Activated CD4-positive, CD25-positive, alpha-beta regulatory T cell treated with anti-CD3 and anti-CD28 coated beads, Interleukin-2, amount 50 U/mL, for 72 hours (primary cell): ENCODE measurements around the gene VWA5A.

ENCODE experiments used
- DNase-seq: peaks from one replicate; pipeline ENCODE4 v3.0.0; 2021

VWA5A gene, protein sequence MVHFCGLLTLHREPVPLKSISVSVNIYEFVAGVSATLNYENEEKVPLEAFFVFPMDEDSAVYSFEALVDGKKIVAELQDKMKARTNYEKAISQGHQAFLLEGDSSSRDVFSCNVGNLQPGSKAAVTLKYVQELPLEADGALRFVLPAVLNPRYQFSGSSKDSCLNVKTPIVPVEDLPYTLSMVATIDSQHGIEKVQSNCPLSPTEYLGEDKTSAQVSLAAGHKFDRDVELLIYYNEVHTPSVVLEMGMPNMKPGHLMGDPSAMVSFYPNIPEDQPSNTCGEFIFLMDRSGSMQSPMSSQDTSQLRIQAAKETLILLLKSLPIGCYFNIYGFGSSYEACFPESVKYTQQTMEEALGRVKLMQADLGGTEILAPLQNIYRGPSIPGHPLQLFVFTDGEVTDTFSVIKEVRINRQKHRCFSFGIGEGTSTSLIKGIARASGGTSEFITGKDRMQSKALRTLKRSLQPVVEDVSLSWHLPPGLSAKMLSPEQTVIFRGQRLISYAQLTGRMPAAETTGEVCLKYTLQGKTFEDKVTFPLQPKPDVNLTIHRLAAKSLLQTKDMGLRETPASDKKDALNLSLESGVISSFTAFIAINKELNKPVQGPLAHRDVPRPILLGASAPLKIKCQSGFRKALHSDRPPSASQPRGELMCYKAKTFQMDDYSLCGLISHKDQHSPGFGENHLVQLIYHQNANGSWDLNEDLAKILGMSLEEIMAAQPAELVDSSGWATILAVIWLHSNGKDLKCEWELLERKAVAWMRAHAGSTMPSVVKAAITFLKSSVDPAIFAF

DNA sequence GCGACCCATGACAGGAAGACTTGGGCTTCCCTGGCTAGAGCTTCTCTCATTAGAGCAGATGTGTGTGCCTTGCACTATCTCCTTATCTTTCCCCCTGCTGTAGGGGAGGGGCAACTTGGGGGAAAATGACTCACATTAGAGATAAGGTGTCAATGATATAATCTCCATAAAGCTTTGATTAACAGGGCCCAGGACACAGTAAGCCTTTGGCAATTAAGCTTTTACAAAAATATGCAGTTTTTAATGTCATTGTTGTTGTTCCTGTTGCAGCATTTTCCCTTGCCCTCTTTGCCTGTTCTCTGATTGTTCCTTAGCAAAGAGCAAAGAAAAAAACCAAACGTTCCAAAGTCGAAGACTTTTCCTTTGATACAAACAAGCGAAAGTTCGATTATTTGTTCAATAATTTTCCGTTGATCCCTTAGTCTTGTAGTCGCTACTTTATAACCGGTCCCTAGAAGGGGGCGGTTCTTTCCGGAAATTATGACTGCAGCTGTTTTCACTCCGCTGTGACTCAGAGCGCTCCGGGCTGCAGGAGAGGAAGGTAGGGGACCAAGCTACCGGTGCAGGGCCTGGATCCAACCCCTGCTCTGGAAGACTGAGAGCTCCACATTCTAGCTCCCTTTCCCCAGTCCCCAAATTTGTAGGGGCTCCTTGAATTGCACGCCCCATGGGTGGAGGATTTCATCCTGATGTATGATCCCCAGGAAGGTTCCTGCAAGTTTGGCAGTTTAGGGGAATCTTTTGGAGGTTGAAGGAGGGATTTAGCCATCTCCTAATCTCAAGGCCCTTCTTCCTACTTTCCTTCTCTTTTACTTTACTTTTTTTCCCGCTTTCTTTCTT, at the start of gene VWA5A:
TSS of gene VWA5A (plus strand) at position 509 of the 840 bp plus-strand sequence. CDS start 2,062 bp downstream, outside the sequence.
- DNase-seq = peak; percentile 63

- no peak for DNase-seq
Measured at GRCh38 chr11:124068601-124069110, 46.6 kb upstream of the VWA5A start.

DNA sequence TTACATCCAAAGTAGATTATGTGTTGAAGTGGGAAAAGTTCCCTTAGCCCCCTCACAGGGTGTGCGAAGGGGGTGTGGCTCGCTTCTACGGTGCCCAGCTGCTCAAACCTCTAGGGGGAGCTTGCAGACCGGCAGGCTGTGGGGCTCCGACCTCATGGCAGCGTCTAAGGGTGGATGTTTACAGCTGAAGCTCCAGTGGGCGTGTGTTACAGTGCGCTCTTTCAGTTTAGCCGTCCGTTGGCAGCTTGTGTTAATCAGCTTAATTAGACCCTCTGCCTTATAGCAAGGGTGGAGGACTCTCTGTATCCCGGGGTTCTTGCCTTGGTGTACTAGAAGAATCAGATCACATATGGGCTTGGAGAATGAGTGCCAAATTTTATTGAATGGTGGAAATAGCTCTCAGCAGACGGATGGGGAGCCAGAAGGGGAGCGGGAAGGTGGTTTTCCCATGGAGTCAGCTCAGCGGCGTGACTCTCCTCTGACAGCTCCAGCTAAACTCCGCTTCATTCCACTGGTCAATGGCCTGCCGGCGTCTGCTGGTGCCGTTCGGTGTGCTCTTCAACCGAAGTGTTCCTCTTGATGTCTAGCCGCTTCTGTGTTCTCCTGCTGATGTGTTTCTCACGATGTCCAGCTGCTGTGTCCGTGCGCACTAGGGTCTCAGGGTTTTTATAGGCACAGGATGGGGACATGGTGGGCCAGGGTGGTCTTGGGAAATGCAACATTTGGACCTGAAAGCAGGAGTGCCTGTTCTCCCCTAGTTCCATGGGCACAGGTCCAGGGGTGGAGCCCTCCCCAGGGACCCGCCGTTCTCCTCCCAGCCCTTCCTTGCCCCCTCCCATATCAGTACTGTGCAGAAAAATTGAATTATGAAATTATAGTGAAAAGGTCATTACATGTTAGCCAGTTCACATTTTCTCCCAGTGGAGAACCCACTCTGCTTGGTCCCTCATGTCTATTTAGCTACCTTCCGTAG, 45.5 kb upstream of the VWA5A start:
- DNase-seq = no peak

DNA sequence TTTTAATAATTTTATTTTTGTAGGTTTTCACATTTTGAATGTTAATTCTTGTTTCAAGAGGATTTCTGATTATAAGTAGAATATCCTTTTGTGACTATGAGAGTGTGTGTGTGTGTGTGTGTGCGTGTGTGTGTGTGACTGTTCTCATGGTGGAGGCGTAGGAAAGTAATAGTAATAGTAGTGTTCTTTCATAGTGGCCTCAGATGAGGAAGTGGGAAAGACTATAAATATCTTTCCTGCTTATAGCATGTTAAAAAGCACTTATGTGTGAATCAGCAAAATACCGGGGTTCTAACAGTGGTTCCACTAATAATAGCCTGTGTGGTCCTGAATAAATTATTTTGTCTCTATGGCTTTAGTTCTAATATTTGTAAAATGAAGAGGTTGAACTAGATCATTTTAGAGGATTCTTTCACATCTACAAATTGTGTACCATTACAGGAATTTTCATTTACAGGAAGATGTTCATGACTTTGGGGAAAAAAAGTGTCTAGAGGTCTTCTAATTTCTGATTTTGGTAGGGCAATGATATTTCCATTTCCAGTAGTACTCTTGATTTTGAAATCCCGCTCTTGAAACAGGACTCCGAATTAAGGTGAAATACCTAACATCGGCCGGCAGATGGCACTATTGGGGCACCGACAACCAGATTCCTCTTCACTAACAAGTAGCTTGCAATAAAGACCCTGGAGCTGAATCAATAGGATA, 44.2 kb upstream of the VWA5A start:
- peak; percentile 67 for DNase-seq

DNA sequence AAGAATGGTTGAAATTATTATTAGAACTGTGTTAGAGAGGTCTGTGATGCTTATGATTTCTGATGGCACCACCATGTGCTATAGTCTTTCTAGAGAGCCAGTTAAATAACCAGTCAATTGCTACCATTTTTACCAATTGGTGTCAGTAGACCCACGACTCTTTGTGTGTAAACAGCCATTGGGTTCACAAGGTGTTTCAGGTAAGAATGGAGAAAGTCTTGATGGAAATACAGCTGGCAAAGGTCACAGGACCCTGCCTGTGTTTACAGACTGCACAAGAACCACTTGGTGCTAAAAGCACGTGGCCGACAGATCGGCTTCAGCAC, 43.7 kb upstream of the VWA5A start:
- DNase-seq = no peak

DNA sequence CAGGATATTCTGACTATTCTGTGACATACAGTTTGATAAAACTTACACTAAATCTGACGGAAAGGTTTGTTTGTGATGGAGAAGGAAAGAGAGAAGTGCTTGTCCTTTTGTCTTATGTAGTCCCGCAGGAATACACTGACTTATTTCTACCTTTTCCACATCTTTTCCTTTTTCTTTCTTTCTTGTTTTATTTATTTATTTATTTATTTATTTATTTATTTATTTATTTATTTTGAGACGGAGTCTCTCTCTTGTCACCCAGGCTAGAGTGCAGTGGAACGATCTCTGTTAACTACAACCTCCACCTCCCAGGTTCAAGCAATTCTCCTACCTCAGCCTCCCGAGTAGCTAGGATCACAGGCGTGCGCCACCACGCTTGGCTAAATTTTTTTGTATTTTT, 43.1 kb upstream of the VWA5A start:
- no peak for DNase-seq

- no peak for DNase-seq
Measured at GRCh38 chr11:124074554-124074953, 40.7 kb upstream of the VWA5A start.

DNA sequence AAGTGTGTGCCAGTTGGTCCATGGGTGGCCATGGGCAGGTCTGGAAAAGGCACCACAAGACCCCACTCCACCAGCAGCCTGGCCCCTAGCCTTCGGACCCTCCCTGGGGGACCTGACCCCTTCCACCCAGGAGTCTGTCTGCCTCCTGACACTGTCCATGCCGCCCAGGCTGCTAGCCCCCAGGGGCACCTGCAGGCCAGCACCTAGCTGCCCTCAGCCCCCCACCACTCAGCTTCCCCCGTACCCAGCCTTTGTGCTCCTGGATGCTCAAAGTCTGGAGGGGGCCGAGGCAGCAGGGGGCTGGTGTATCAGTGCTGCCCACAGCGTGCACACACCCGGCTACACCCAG, 39.8 kb upstream of the VWA5A start:
- DNase-seq = no peak

DNA sequence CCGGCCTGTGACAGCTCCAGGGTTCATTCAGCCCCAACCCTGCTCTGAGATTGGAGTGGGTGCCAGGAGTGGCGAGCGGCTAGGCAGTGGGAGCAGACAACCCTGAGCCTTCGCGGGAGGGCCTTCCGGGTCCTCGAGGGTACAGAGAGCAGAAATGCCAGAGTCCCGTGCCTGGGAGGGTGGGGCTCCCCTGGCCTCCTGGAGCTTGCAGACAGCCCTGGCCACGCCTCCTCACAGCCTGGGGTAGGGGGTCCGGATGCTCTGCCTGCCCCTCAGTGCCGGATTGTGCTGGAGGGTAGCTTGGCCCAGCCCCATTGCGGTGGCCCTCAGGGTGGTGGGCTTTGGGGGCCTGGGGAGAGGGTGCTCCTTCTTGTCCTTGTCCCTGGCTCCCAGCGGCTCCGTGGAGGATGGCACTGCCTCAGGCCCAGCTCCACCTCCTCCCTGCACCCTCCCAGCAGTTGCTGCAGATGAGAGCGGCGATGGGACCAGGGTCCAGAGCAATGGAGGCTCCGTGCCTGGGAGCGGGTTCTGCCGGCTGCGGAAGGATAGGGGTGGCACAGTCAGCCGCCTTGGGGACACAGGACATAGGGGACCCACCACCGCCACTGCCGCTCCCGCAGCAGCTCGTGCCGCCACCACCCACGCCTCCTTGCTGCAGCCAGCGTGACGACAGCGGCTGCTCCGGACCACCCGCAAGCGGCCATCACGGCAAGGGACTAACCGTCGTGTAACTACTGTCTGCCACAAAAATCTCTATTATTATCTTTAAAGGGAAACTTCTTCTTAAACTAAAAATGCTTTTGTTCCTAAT, 39.2 kb upstream of the VWA5A start:
- no peak for DNase-seq

DNA sequence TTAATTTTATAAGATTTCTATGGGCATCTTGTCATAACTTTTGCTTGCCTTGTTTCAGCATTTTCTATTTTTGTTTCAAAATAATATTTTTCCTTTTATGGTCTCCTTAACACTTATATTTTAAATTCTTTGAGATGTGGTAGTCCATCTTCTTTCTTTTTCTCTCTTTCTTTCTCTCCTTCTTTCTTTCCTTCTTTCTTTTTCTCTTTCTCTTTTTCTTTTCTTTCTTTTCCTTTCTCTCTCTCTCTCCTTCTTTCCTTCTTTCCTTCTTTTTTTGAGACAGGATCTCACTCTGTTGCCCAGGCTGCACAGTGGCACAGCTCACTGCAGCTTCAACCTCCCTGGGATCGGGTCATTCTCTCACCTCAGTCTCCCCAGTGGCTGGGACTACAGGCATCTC, 38.0 kb upstream of the VWA5A start:
- DNase-seq = no peak

DNA sequence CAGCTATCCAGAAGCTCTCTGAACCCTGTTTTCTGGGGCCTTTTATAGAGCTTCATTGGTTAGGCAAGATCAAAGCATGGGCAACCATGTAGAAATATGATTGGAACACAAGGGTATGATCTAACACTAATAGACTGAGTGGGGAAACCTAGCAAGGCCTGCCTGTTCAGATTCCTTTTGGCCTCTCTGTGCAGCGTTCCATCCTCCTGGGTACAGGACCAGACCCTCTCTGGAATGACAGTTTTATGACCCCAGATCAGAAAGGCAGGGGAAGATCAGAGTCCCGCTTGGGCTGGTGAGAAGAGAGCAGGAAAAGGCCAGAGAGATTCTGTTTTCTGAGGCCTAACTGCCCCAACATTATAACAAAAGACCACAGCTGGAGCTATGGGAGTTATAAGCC, 36.7 kb upstream of the VWA5A start:
- DNase-seq = no peak

DNA sequence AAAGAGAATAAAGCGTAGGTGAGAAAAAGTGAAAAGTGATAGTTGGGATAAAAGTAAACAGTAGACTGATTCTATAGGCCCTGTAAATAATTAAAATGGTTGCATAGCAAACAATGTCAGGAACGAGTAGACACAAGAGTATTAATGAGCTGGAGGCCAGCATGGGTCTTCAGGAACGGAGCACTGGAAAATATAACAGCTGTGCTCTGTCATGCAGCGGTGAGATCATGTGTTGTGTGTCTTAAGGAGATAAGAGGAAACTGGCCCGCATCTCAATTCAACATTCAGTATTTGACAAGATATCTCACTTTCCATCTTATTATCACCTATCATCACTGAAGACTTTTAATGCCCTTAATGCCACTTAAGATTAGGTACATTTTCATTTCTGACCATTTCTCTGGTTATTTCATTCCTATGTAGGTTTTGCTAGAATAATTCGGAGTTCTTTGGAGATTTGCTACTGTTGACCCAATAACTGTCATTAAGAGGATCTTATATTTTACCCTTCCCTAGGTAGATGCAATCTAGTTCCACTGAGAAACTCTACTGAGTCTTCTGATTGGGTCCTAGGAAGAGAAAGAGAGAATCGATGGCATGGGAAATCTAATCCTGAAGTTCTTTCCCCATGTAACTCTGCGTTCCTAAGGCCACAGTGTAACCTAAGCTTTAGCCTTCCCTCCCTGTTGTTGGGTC, 35.5 kb upstream of the VWA5A start:
- no peak for DNase-seq

DNA sequence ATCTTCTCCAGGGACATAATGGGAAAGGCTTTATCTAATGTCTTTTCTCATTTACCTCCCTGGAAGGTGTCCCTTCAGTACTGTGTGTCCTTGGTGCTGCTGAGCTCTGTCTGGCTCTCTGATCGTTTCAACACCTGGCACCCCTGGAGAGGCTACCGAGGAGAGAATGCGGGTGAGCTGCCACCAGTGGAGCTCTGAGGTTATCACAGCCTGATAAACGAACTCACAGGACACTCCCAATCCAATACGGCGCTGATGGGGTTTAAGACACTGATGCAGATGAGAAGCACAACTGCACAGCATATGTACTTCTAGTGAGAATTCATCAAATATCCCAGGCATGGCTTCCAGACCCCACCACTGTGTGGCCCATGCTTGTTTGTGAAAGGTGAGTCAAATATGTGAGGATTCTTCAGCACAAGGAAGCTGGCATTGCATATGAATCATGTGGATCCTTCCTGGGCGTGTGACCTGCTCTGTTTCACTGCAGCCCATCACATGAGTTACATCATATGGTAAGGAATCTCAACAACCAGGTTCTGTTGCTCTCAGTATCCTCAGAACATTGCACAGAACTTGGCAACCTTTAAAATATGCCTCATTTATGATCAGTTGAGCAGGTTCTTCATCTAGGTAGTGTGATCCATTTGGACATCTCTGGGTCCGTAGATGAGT, 34.8 kb upstream of the VWA5A start:
- no peak for DNase-seq

- no peak for DNase-seq
Measured at GRCh38 chr11:124081483-124081882, 33.8 kb upstream of the VWA5A start.

DNA sequence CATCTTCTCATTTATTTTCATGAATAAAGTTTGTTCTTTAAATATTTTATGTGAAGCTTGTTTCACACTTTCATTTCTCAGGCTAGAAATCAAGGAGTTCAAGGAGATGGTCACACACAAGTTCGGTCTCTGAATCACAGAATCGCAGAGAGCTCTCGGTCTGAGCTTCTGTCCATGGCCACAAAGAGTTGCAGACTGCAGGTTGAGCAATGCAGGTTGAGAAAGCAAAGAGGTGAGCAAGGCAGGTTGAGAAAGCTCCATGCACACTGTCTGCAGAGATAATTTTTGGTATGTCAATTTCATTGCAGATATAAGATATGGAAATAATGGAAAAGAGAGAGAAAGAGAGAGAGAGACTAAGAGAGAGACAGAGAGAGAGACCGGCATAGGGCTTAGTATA, 32.9 kb upstream of the VWA5A start:
- no peak for DNase-seq

- no peak for DNase-seq
Measured at GRCh38 chr11:124085583-124085982, 29.7 kb upstream of the VWA5A start.

DNA sequence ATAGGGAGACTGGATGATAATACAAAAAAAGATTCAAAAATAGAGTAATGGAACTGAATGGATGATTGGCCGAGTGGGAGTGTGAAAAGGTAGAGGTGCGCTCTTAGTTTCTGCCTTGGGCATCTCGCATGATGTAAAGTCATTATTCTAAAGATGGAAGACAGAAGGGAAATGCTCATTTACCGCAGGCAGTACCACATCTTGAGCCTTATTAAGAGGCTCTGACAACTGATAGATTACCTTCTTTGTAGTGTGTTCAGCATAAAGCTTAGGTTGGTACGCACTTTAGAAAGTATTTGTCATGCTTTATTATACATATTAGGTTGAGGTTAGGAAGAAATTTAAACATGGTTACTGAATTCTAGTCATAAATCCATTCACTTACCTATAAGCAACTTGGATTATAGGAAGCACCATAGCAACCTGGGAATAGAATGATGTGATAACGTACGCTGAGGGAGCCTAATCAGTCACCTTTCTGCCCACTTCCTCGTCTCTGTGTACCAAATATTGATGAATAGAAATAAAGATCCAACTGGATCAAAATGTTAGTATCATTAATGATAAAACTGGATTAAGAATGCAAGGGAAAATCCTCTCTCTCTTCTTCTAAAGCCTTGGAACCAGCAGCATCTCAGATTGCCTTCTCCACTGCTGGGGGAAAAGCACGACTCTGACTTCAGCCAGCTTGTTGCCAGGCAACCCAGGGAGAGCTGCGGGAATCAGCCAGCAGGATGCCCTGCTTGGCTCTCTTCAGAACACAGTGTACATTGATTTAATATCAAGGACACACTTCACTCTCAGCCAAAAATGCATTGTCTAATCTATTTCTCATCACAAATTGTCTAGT, 29.0 kb upstream of the VWA5A start:
- no peak for DNase-seq

- no peak for DNase-seq
Measured at GRCh38 chr11:124090996-124091395, 24.3 kb upstream of the VWA5A start.
